Stomach (tissue), 9 donors: ENCODE results near the gene SPCS3. TPM values are rescaled to one million over a fixed set of nuclear protein-coding genes. Genes with fewer than 3 reads are reported as not detected.
"Not testable (repeated sequence)": the region's sequence is repeated elsewhere in the genome, so short reads cannot be mapped to it uniquely, and the experiment has no call there.

Source experiments
- DNase-seq, 2 donors: peaks; one replicate each; pipeline versions ENCODE4 v3.0.0 to v3.0.0-alpha.2; 2013 to 2019
- H3K27ac ChIP-seq, 5 donors: fragments of 200-600 bp in 4 of 5; sonication (generic) in 4 of 5; one replicate each; pipeline ENCODE4 v1.5.1; 2013 to 2019; ENCODE audit warnings: mild to moderate bottlenecking in 1 of 5, moderate library complexity in 1 of 5
- H3K27me3 ChIP-seq, 3 donors: fragments of 200-600 bp; sonication (generic); one replicate each; pipeline ENCODE4 v1.5.1; 2017 to 2019; ENCODE audit warnings: mixed run types in 1 of 3
- H3K36me3 ChIP-seq, 4 donors: fragments of 200-600 bp; sonication (generic); 1 replicate in 3 of 4; 2 replicates in 1 of 4; pipeline ENCODE4 v1.5.1; 2016 to 2019
- H3K4me1 ChIP-seq, 4 donors: fragments of 200-600 bp; sonication (generic); one replicate each; pipeline ENCODE4 v1.5.1; 2016 to 2019
- H3K4me3 ChIP-seq, 4 donors: fragments of 200-600 bp; sonication (generic) in 3 of 4; one replicate each; pipeline ENCODE4 v1.5.1; 2016 to 2019; ENCODE audit warnings: mild to moderate bottlenecking in 1 of 4
- H3K9me3 ChIP-seq, 4 donors: fragments of 200-600 bp; sonication (generic); one replicate each; pipeline ENCODE4 v1.5.1; 2016 to 2019
- EP300 ChIP-seq: sonication (generic); formaldehyde crosslinking; IDR thresholded peaks from one replicate; pipeline ENCODE4 v1.6.1; 2017; ENCODE audit warnings: antibody characterized with exemption
- POLR2A ChIP-seq, 4 donors: fragments of 450-650 bp; IDR thresholded peaks; one replicate each; pipeline ENCODE4 v1.6.1; 2016; ENCODE audit warnings: antibody characterized with exemption in 4 of 4, control low read depth in 2 of 4, mild to moderate bottlenecking in 1 of 4, moderate library complexity in 1 of 4
- POLR2AphosphoS5 ChIP-seq, 3 donors: sonication (generic); formaldehyde crosslinking; IDR thresholded peaks; one replicate each; pipeline ENCODE4 v1.6.1; 2016; ENCODE audit warnings: antibody characterized with exemption in 3 of 3
- WGBS, 5 donors: extraction: QIAGEN DNeasy Blood & Tissue Kit in 3 of 5; methylation state at CpG; one replicate each; pipeline versions ENCODE4 v1.1.5 to v1.1.7; 2013 to 2018; 5-methylcytosine and 5-hydroxymethylcytosine counted together
- intact Hi-C: fragments of 100-400 bp; cut with DNase I; formaldehyde crosslinking; loops from one replicate; pipeline ENCODE4 v1.15.1; 2023; ENCODE audit warnings: low total_unique reads
- polyA plus RNA-seq, 3 donors: library from polyadenylated mRNA; stranded (reverse); fragments of 200-250 nt; gene quantifications; one replicate each; pipeline ENCODE4 v1.2.3, GENCODE V29; 2013
- total RNA-seq, 5 donors: library from RNA; depleted of rRNA; stranded (reverse); fragments of >200 nt; gene quantifications; one replicate each; pipeline versions ENCODE4 v1.1.0 to v1.2.3, GENCODE V29; 2014 to 2016
- TF ChIP-seq, protein P1 (sequence below), 7 experiments: fragments of 450-650 bp in 4 of 7; fragments of 200-600 bp in 3 of 7; sonication (generic) in 3 of 7; IDR thresholded peaks; one replicate each; pipeline ENCODE4 v1.5.1; 2016 to 2019; ENCODE audit warnings: antibody characterized with exemption in 7 of 7, control low read depth in 2 of 7, mild to moderate bottlenecking in 1 of 7
- donor health status: healthy with polysubstance abuse.
- donor health status: Bipolar disorder and iron deficiency.
- donor health status: healthy.

The SPCS3 gene
- total and polyA plus RNA-seq, 8 donors = 18.8 to 224 (median 33.1) TPM

DNA sequence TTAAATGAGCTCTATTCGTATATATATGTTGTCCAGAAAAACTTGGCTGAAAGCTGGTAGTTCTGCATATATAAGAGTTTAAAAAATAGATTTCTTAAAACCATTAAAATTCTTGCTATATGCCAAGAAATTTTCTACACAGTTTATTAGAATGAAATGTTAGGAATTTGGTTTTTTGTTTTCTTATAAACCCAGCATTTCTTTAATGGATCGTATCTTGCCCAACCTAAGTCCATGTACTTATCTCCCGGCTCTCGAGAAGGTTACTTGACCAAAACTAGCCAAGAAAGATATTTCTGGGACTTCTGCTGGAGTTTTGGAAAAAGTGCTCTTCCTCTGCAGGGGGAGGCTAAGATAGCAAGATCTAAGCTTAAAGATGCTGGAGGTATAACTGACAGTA, 46.0 kb upstream of the SPCS3 start:
- H3K9me3 ChIP-seq = no peaks in the 10 kb centered on the region
- intact Hi-C loops = no loop called here
- no peaks in the 10 kb centered on the region for H3K27me3 ChIP-seq
- 77 to 89% (median 87%) methylated on average over 4 of the region's 4 CpGs for WGBS, 5 donors
- DNase-seq = no peak
- H3K27ac ChIP-seq = no peak overlapping the region
- TF ChIP-seq EP300 (no peak), POLR2A (IDR thresholded peaks at IDR 0.05) (no peak), POLR2AphosphoS5 (IDR thresholded peaks at IDR 0.05) (no peak)
- TF ChIP-seq, protein P1, sequence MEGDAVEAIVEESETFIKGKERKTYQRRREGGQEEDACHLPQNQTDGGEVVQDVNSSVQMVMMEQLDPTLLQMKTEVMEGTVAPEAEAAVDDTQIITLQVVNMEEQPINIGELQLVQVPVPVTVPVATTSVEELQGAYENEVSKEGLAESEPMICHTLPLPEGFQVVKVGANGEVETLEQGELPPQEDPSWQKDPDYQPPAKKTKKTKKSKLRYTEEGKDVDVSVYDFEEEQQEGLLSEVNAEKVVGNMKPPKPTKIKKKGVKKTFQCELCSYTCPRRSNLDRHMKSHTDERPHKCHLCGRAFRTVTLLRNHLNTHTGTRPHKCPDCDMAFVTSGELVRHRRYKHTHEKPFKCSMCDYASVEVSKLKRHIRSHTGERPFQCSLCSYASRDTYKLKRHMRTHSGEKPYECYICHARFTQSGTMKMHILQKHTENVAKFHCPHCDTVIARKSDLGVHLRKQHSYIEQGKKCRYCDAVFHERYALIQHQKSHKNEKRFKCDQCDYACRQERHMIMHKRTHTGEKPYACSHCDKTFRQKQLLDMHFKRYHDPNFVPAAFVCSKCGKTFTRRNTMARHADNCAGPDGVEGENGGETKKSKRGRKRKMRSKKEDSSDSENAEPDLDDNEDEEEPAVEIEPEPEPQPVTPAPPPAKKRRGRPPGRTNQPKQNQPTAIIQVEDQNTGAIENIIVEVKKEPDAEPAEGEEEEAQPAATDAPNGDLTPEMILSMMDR (IDR thresholded peaks at IDR 0.05) = no peak
- H3K36me3 ChIP-seq = no peaks in the 10 kb centered on the region
- H3K4me1 ChIP-seq = no peaks in the 10 kb centered on the region
- H3K4me3 ChIP-seq = no peak overlapping the region

DNA sequence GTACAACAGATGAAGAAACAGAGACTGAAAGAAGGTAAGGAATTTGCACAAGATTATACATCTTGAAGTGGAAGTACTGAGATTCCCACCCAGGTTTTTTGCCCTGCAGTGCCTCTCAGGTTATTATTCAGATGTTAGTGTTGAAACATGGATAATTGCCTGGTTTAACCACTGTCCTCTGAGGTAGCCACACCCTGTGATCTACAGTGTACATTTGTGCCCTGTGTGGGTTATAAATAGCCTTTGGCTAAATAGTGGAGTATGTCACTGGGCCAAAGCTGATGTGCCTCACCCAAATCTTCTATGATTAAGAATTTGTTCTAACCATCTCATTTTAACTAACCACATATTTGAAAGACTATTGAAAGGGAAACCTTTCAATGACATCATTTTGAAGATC, 45.3 kb upstream of the SPCS3 start:
- intact Hi-C loops = no loop called here
- TF ChIP-seq POLR2A (IDR thresholded peaks at IDR 0.05) (no peak), POLR2AphosphoS5 (IDR thresholded peaks at IDR 0.05) (no peak), EP300 (no peak)
- TF ChIP-seq, protein P1 (IDR thresholded peaks at IDR 0.05) = no peak
- Histone ChIP-seq H3K27me3 (no peaks in the 10 kb centered on the region), H3K36me3 (no peaks in the 10 kb centered on the region), H3K4me3 (no peak overlapping the region), H3K27ac (no peak overlapping the region), H3K4me1 (no peaks in the 10 kb centered on the region), H3K9me3 (no peaks in the 10 kb centered on the region)
- DNase-seq = no peak

DNA sequence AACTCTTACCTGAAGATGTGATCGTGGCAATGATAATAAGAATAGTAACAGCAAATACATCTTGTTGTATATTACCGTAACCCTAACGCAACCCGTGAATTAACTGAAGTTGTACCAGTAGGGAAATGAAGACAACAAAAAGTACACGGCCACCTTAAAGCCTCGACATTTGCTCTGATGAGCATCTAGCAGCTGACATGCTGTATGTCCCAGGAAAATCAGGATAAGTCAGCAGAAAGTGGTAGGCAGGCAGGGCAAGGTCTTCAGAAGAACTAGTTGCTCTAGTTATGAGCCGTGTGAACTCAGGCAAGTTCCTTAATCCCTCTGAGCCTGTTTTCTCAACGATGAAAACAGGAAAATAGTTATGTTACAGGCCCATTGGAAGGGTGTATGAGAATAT, 43.1 kb upstream of the SPCS3 start:
- WGBS, 5 donors = 70 to 80% (median 78%) methylated on average over 8 of the region's 8 CpGs
- no peaks in the 10 kb centered on the region for H3K27me3 ChIP-seq
- no peaks in the 10 kb centered on the region for H3K4me1 ChIP-seq
- peak overlapping the region in 3 of 4 donors; percentile 25 to 42 (median 35) for H3K4me3 ChIP-seq
- TF ChIP-seq EP300 (no peak), POLR2AphosphoS5 (IDR thresholded peaks at IDR 0.05) (no peak), POLR2A (IDR thresholded peaks at IDR 0.05) (no peak)
- TF ChIP-seq, protein P1 (IDR thresholded peaks at IDR 0.05) = no peak
- no peaks in the 10 kb centered on the region for H3K36me3 ChIP-seq
- DNase-seq = no peak
- no peaks in the 10 kb centered on the region for H3K9me3 ChIP-seq
- peak overlapping the region in 3 of 5 donors; percentile 21 to 75 (median 37) for H3K27ac ChIP-seq
- intact Hi-C loops = no loop called here

DNA sequence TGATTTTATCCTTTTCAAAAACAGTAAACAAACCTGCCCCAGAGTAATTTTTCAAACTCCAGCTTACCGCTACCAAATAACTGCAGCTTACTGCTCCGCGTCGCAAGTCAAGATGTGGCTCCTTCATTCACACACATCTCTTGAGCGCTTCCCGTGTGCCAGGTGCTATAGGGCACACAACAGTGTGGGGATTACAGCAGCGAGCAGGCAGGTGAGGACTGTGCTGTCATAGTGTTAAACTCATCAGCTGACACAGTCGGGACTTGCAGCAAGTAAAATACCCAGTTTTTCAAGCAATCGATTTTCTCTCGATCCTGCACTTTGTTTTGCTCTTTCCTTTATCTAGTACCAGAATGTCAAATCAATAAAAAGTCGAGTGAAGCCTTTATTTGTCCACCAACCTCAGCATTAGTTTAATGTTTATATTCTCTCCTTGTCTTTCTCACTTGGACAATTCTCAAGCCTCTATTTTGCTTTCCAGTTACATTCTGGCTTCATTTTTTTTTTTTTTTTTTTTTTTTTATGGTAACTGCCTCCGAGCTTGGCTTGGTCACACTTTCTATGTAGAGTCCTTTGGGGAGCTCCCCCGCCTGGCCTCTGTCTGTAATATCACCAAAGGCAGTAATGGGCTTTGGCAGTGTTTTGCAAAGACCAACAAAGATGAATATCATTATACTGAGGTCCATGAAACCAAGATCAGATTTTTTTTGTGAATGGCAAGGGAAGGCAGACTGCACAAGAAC, 42.4 kb upstream of the SPCS3 start:
- H3K27me3 ChIP-seq = no peaks in the 10 kb centered on the region
- WGBS, 5 donors = 36 to 51% (median 44%) methylated on average over 13 of the region's 13 CpGs
- no peaks in the 10 kb centered on the region for H3K9me3 ChIP-seq
- H3K4me3 ChIP-seq = peak overlapping the region; percentile 5 to 42 (median 30)
- no peaks in the 10 kb centered on the region for H3K4me1 ChIP-seq
- intact Hi-C loops = no loop called here
- peak overlapping the region in 3 of 5 donors; percentile 21 to 75 (median 37) for H3K27ac ChIP-seq
- DNase-seq = peak; percentile 71 to 77
- TF ChIP-seq POLR2AphosphoS5 (IDR thresholded peaks at IDR 0.05) = no peak
- TF ChIP-seq, protein P1 (IDR thresholded peaks at IDR 0.05) = peak in 5 of 7 experiments; percentile 28 to 53 (median 40)
- H3K36me3 ChIP-seq = no peaks in the 10 kb centered on the region

DNA sequence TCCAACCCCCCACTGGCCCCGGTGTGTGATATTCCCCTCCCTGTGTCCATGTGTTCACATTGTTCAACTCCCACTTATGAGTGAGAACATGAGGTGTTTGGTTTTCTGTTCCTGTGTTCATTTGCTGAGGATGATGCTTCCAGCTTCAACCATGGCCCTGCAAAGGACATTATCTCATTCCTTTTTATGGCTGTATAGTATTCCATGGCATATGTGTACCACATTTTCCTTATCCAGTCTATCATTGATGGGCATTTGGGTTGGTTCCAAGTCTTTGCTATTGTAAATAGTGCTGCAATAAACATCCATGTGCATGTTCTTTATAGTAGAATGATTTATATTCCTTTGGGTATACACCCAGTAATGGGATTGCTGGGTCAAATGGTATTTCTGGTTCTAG, 40.2 kb upstream of the SPCS3 start:
- intact Hi-C loops, H3K9me3 ChIP-seq, H3K36me3 ChIP-seq, H3K27me3 ChIP-seq, H3K27ac ChIP-seq, H3K4me3 ChIP-seq, H3K4me1 ChIP-seq, DNase-seq: not testable (repeated sequence)
- 93 to 100% (median 96%) methylated on average over 1 of the region's 1 CpG for WGBS, 5 donors
